Measurements from ENCODE around the gene CASP12.

Gene CASP12

GRCh38 chr11:104926771-104927611 is 28.7 kb upstream of the CASP12 start:
- DNase-seq (ENCODE audit: low spot score) = no peak
- no peak for TF ChIP-seq CTCF (IDR thresholded peaks at IDR 0.05; ENCODE audit: borderline replicate concordance, control extremely low read depth, extremely low read depth, insufficient read depth, missing control alignments)
- in situ Hi-C loops (cut with MboI; ENCODE audit: low sequenced_read_pairs, unreplicated experiment) = no loop called here

DNA sequence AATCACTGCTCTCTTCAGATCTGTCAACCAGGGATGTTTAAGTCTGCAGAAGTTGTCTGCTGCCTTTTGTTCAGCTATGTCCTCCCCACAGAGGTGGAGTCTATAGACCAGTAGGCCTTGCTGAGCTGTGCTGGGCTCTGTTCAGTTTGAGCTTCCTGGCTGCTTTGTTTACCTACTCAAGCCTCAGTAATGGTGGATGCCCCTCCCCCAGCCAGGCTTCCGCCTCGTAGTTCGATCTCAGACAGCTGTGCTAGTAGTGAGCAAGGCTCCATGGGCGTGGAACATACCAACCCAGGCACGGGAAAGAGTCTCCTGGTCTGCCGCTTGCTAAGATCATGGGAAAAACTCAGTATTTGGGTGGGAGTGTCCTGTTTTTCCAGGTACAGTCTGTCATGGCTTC is 27.6 kb upstream of the CASP12 start:
- no peak for TF ChIP-seq CTCF (IDR thresholded peaks at IDR 0.05; ENCODE audit: borderline replicate concordance, control extremely low read depth, extremely low read depth, insufficient read depth, missing control alignments)
- in situ Hi-C loops (cut with MboI; ENCODE audit: low sequenced_read_pairs, unreplicated experiment) = no loop called here
- DNase-seq (ENCODE audit: low spot score) = no peak

GRCh38 chr11:104918113-104918824 is 20.0 kb upstream of the CASP12 start:
- in situ Hi-C loops (cut with MboI; ENCODE audit: low sequenced_read_pairs, unreplicated experiment) = no loop called here
- no peak for TF ChIP-seq CTCF (IDR thresholded peaks at IDR 0.05; ENCODE audit: borderline replicate concordance, control extremely low read depth, extremely low read depth, insufficient read depth, missing control alignments)
- DNase-seq (ENCODE audit: low spot score) = no peak

GRCh38 chr11:104917271-104918112 is 19.2 kb upstream of the CASP12 start:
- in situ Hi-C loops (cut with MboI; ENCODE audit: low sequenced_read_pairs, unreplicated experiment) = no loop called here
- no peak for DNase-seq (ENCODE audit: low spot score)
- no peak for TF ChIP-seq CTCF (IDR thresholded peaks at IDR 0.05; ENCODE audit: borderline replicate concordance, control extremely low read depth, extremely low read depth, insufficient read depth, missing control alignments)

DNA sequence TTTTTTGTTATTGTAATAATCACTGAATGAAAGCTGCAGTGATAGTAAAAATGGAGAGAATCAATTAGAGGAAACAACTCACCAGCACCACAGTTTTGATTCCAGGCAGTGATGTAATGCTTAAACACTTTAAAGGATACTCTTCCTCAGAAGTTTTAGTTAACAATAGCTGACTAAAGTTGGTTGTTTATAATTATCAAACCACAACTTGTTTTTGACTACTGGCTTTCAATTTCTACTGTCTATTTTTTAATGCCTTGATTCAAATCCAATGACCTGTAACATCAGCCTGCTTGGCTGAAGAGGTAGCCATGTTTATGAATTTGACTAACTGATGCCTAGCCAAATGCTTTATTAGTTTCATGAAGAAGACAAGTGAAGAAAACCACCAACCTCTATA is 18.2 kb upstream of the CASP12 start:
- in situ Hi-C loops (cut with MboI; ENCODE audit: low sequenced_read_pairs, unreplicated experiment) = no loop called here
- TF ChIP-seq CTCF (IDR thresholded peaks at IDR 0.05; ENCODE audit: borderline replicate concordance, control extremely low read depth, extremely low read depth, insufficient read depth, missing control alignments) = no peak
- no peak for DNase-seq (ENCODE audit: low spot score)

DNA sequence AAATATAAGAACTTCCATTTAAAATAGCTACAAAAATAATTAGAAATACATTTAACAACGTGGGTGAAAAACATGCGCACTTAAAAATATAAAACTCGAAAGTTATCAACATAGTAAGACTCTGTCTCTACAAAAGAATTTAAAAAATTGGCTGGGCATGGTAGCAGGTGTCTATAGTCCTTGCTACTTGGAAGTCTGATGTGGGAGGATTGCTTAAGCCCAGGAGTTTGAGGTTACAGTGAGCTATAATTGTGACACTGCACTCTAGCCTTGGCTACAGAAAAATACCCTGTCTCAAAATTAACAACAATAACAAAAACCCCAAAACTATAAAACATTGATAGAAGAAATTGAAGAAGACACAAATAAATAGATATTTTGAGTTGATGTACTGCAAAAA is 13.8 kb upstream of the CASP12 start:
- TF ChIP-seq CTCF (IDR thresholded peaks at IDR 0.05; ENCODE audit: borderline replicate concordance, control extremely low read depth, extremely low read depth, insufficient read depth, missing control alignments) = no peak
- in situ Hi-C loops (cut with MboI; ENCODE audit: low sequenced_read_pairs, unreplicated experiment) = no loop called here
- DNase-seq (ENCODE audit: low spot score) = no peak

All from GM13976 (cell line).